CD4-positive, alpha-beta T cell treated with Interleukin-4 for 4 hours (primary cell): ENCODE data around the gene SPATS2L.

ENCODE experiments used
- DNase-seq: peaks from one replicate; pipeline ENCODE4 v3.0.0-alpha.2; 2020

The SPATS2L gene

DNA sequence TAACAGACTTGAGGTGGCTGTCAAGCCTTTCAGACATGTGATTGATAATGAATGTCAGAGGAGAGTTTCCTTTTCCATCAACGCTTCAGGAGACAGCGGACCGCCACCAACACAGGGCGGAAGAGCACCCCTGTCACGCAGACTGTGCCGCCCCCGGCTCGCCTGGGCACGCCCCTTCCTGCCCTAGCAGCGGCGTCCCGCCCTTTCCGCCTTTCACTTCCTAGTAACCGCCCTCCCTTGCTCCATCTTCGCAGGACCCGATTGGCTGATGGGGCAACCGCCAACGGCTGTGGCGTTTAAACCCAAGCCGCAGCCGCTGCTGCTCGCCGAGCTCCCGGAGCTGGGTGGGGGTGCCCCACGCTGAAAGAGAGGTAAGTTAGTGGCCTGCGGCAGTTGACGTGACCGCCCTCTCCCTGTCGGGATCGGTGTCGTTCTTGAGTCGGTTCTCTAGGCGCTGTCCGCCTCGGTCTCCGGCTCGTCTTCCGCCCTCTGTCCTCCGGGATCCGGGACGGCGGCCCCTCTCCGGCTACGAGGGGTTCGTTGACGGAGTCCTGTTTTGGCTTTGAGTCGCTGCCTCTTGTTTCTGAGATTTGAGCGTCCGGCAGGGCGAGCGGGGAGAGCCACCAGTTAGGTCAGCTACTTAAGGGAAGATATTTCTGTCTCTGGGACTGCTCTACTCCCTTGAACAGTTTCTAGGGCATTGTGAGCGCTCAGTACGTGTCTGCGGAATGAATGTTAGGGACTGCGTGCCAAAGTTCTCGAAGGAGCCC, 219.6 kb downstream of the SPATS2L start, which contains the start of gene SGO2:
Gene SGO2 (plus strand): TSS at position 326 of the 770 bp plus-strand sequence. CDS start 6,769 bp downstream, outside the sequence.
- DNase-seq: peak; percentile 93

DNA sequence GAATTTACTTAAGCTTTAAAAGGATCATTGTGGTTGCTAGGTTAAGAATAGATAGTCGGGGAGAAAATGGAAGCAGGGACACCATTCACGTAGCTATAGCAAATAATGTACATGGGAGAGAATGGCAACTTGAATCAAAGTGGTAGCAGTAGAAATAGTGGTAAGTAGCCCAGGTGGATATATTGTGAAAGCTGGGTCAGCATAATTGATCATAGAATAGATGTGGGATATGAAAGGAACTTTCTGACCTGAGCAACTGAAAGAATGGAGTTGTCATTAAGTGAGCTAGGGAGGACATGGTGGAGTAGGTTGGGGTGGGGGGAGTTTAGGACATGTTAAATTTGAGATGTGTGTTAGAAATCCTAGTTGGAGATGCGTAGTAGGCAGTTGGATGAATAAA, 221.7 kb downstream of the SPATS2L start:
- DNase-seq: no peak
